ENCODE data around the gene PPP1R7. TPM values are rescaled to one million over a fixed set of nuclear protein-coding genes. Genes with fewer than 3 reads are reported as not detected.

Gene PPP1R7
- total and polyA plus RNA-seq, 9 of the 15 experiments (the other 6 are each of a cell fraction or from before 2014, with no cell fraction given): 37.5 to 75.0 (median 50.5) TPM

GRCh38 chr2:241178961-241179360 is 28.7 kb downstream of the PPP1R7 start:
- FAIRE-seq: no peak
- no peak overlapping the region for H3K27ac ChIP-seq (ENCODE audit: extremely low read depth, low read depth, low read length)
- no peak for TF ChIP-seq CREB3 (tag; conservative IDR thresholded peaks at IDR 0.05; ENCODE audit: low read depth)
- TF ChIP-seq ZNF449 (CRISPR knock-in tag; IDR thresholded peaks at IDR 0.05): no peak
- TF ChIP-seq ZNF695 (CRISPR knock-in tag; IDR thresholded peaks at IDR 0.05): no peak
- no peak for TF ChIP-seq ZBTB1 (CRISPR knock-in tag; IDR thresholded peaks at IDR 0.05; ENCODE audit: borderline replicate concordance, low read depth)
- TF ChIP-seq ZNF444 (CRISPR knock-in tag; IDR thresholded peaks at IDR 0.05): no peak
- TF ChIP-seq EWSR1 (IDR thresholded peaks at IDR 0.05; ENCODE audit: borderline replicate concordance, low read depth, partially characterized antibody): no peak
- no peak for TF ChIP-seq NFIX (CRISPR knock-in tag; IDR thresholded peaks at IDR 0.05; ENCODE audit: low read depth)
- in situ Hi-C loops (cut with MboI) (no loop called here), intact Hi-C loops (cut with micrococcal nuclease) (no loop called here)
- H3K79me2 ChIP-seq (ENCODE audit: control insufficient read depth, insufficient read depth, low read length): no peaks in the 10 kb centered on the region
- no peaks in the 10 kb centered on the region for H4K20me1 ChIP-seq (replicated peaks; ENCODE audit: control insufficient read depth, insufficient read depth, low read length)
- no peaks in the 10 kb centered on the region; a peak in 1 of 5 replicates for H3K4me1 ChIP-seq (replicated peaks in 1 of 2; ENCODE audit: control insufficient read depth in 2 of 2, insufficient read depth in 2 of 2, low read length in 2 of 2)
- no peak overlapping the region for H3K4me2 ChIP-seq (ENCODE audit: insufficient read depth, low read length)
- CTCF ChIA-PET (ENCODE audit: low intra/inter-chr PET ratio): no interaction called here
- H3K4me3 ChIP-seq: no peak overlapping the region
- H2AFZ ChIP-seq (ENCODE audit: low read depth, low read length): no peak overlapping the region
- H3K27me3 ChIP-seq (ENCODE audit: control insufficient read depth in 2 of 2, insufficient read depth in 2 of 2, low read length in 2 of 2): no peaks in the 10 kb centered on the region
- no peak for DNase-seq (ENCODE audit: extremely low read depth in 1 of 4, low spot score in 3 of 4)
- no peak overlapping the region for H3K9ac ChIP-seq (ENCODE audit: insufficient read depth in 1 of 2, low read depth in 2 of 2, low read length in 2 of 2)
- H3K9me1 ChIP-seq (ENCODE audit: control insufficient read depth, insufficient read depth, low read length): no peaks in the 10 kb centered on the region
- H3K36me3 ChIP-seq (ENCODE audit: control insufficient read depth, insufficient read depth, low read length): peaks cover 16% of the 10 kb centered on the region; the same call in 1 of the 3 replicates
- BruUV-seq (replicated peaks): no TSS peak
- ATAC-seq: no peak
- POLR2A ChIA-PET: no interaction called here
- 73% methylated on average over 4 of the region's 4 CpGs for WGBS (ENCODE audit: insufficient coverage, low coverage, missing lambda C conversion rate)
- H3K9me3 ChIP-seq (replicated peaks; ENCODE audit: control insufficient read depth, insufficient read depth, low read depth, low read length): no peaks in the 10 kb centered on the region

All from K562 (cell line).